ENCODE measurements around the gene TMEM156.
"Not testable (repeated sequence)": the region's sequence is repeated elsewhere in the genome, so short reads cannot be mapped to it uniquely, and the experiment has no call there.

Gene TMEM156

DNA sequence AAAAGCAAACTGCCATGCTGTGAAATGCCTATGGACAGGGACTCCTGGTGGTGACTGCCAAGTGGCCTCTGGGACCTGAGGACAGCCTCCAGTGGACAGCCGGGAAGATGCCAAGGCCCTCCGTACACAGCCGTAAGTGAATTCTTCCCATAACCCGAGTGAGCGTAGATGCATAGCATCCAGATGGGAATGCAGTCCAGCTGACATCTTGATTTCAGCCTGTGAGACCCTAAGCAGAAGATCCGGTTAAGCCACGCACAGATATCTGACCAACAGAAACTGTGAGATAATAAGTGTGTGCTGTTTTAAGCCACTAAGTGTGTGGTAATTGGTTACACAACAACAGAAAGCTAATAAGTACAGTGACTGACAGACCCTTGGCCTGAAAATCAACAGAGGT lies 55.9 kb downstream of the TMEM156 start:
- Mint-ChIP-seq H3K27me3 (no peaks in the 10 kb centered on the region), H3K36me3 (ENCODE audit: low read depth) (no peaks in the 10 kb centered on the region), H3K9me3 (no peaks in the 10 kb centered on the region), H3K4me1 (ENCODE audit: low read depth) (no peaks in the 10 kb centered on the region), H3K27ac (no peak overlapping the region), H3K4me3 (no peak overlapping the region)
- intact Hi-C loops (cut with micrococcal nuclease), result no loop called here

DNA sequence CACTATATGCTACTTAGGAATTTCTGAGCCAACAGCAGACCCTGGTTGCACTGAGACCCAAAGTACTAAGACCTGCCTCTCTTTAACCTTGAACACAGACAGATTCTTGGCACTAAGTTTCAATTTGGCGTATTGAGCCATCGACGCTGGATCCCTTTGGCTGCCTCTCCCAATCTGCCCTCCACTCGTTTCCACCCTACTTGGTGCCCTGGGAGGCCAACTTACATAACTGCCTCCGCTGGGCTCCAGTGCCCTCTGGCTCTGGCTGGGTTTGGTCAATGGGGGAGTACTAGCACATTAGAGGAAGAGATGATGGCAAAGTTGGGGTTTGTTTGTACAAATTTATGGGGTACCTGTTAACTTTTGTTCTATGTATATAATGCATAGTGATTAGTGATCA lies 63.5 kb downstream of the TMEM156 start:
- no peaks in the 10 kb centered on the region for H3K36me3 Mint-ChIP-seq (ENCODE audit: low read depth)
- H3K27me3 Mint-ChIP-seq, result no peaks in the 10 kb centered on the region
- no peak overlapping the region for H3K4me3 Mint-ChIP-seq
- no peaks in the 10 kb centered on the region for H3K9me3 Mint-ChIP-seq
- no peak overlapping the region for H3K27ac Mint-ChIP-seq
- intact Hi-C loops (cut with micrococcal nuclease), result no loop called here
- H3K4me1 Mint-ChIP-seq (ENCODE audit: low read depth), result no peaks in the 10 kb centered on the region

DNA sequence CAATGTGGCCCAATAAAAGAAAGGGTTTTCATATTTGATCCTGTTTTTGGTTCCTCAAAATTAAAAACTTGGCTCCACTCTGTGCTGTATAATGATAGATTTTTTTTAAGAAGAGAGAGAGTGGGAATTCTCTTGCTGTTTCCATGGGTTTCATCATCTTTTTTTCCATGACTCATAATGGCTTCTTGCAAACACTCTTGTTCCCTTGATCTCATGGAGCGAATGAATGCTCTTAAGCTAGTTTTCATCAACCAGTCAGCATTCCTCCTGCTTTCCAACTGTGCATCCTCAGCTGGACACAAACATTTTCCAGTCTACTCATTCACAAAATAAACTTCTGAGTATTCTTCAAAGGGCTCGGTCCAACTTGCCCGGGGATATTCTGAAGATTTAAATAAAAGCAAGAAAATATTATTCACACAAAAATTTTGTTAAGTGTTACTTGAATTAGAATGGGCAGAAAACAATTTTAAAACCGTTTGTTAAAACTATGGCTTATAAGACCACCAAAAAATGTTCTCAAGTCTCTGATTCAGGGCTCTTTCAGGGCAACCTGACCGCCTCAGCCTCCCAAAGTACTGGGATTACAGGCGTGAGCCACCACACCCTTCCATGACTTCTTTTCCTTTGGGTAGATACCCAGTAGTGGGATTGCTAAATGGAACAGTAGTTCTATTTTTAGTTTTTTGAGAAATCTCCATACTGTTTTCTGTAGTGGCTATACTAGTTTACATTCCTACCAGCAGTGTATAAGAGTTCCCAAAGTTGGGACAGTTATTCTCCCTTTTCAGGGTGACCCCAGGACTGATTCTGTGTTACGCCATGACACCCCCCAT lies 64.7 kb downstream of the TMEM156 start:
- Mint-ChIP-seq H3K27me3 (no peaks in the 10 kb centered on the region), H3K4me1 (ENCODE audit: low read depth) (no peaks in the 10 kb centered on the region), H3K36me3 (ENCODE audit: low read depth) (no peaks in the 10 kb centered on the region), H3K9me3 (no peaks in the 10 kb centered on the region), H3K27ac (no peak overlapping the region), H3K4me3 (no peak overlapping the region)
- intact Hi-C loops (cut with micrococcal nuclease), result no loop called here

DNA sequence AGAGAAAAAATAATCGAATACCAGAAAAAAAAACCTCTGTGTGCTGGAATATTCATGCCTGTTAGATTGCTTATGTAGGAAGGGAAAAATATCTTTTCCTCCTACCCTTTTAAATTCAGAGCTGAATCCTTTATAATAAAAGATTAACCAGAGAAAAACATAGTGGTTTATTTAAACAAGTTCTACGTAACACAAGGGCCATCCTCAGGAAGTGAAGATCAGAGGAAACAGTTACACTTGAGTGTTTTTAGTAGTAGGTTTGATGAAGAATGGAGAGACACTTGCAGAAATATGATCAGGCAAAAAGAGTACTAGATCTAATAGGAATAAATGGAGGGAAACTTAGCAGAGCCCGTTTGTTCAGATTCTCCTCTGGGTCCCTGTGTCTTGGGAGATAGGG lies 66.3 kb downstream of the TMEM156 start:
- H3K4me1 Mint-ChIP-seq (ENCODE audit: low read depth), result no peaks in the 10 kb centered on the region
- intact Hi-C loops (cut with micrococcal nuclease), result no loop called here
- no peaks in the 10 kb centered on the region for H3K9me3 Mint-ChIP-seq
- no peak overlapping the region for H3K4me3 Mint-ChIP-seq
- H3K36me3 Mint-ChIP-seq (ENCODE audit: low read depth), result no peaks in the 10 kb centered on the region
- no peaks in the 10 kb centered on the region for H3K27me3 Mint-ChIP-seq
- no peak overlapping the region for H3K27ac Mint-ChIP-seq

DNA sequence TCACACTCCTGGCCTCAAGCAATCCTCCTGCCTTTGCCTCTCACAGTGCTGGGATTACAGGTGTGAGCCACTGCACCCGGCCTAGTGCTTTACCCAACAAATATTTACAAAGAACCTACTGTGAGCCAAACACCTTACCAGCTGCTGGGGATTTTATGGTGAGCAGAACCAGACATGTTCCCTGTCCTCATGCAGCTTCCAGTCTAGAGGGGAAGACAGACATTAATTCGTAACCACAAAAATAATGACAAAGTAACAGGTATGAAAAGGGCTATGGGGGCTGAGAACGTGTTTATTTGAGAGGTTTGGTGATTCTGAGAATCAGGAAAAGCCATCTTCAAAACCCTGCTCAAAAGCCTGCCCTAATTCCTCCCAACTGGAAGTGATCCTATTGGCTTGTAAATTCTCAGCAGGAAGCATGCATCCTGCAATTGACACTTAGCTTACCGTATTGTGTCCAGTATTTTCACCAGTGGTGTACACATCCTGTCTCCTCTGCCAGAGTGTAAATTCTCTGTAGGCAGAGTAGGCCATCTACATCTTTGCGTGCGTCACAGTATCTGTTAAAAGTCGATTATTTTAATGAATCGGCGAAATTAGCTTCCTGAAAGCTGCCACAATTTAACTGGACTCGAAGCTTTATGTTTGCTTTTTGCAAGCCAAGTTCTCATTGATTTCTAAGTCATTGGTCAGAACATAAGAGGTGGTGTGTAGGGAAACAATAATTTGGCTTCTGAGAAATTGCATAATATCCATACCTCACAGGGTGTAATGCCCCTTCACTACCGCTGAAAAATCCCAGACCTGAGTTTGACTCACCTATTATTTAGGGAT lies 67.0 kb downstream of the TMEM156 start:
- H3K27me3 Mint-ChIP-seq, result no peaks in the 10 kb centered on the region
- H3K36me3 Mint-ChIP-seq (ENCODE audit: low read depth), result no peaks in the 10 kb centered on the region
- H3K9me3 Mint-ChIP-seq, result no peaks in the 10 kb centered on the region
- no peak overlapping the region for H3K27ac Mint-ChIP-seq
- H3K4me3 Mint-ChIP-seq, result no peak overlapping the region
- H3K4me1 Mint-ChIP-seq (ENCODE audit: low read depth), result no peaks in the 10 kb centered on the region
- intact Hi-C loops (cut with micrococcal nuclease), result no loop called here

DNA sequence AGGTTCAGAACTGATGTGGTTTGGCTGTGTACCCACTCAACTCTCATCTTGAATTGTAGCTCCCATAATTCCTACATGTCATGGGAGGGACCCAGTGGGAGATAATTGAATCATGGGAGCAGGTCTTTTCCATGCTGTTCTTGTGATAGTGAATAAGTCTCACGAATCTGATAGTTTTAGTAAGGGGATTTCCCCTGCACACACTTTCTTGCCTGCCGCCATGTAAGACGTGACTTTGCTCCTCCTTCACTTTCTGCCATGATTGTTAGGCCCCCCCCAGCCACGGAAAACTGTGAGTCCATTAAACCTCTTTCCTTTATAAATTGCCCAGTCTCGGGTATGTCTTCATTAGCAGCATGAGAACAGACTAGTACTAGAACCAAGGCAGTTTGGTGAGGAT lies 73.0 kb downstream of the TMEM156 start:
- intact Hi-C loops (cut with micrococcal nuclease); H3K4me3 Mint-ChIP-seq; H3K27me3 Mint-ChIP-seq; H3K36me3 Mint-ChIP-seq (ENCODE audit: low read depth); H3K4me1 Mint-ChIP-seq (ENCODE audit: low read depth); H3K27ac Mint-ChIP-seq: not testable (repeated sequence)
- peaks cover 12% of the 10 kb centered on the region for H3K9me3 Mint-ChIP-seq

DNA sequence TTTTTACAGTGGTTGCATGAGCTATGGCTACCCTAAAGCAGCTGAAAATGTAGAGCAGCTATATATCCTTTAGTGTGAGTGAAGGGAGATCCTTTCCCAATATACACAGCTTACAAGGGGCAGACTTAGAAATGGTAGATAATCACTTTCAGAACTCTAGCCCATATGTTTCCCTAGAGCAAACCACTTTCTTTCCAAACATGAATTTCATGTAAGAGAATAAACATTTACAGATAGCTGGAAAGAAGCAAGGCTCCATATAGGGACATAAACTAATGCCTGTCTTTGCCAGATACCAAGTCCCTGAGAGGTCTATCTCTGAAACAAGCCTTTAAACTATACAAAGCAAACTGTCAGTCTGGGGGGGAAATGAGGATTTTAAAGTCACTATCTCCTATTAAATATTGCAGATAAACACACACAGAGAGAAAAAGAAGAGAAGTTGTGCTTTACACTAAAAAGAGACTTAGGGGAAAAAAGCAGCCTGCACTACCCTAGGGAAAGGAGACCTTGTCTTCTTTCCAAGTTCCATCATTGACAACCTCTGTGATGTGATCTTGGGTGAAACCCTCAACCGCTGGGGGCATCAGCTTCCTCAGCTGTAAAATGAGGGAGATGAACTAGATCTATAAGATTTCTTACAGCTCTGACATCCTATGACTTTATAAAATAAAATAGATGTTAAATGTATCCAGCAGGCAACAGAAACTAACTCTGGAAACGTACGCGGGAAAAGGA lies 73.6 kb downstream of the TMEM156 start:
- Mint-ChIP-seq H3K27ac (no peak overlapping the region), H3K27me3 (peaks cover under 1% of the 10 kb centered on the region), H3K4me3 (no peak overlapping the region), H3K4me1 (ENCODE audit: low read depth) (no peaks in the 10 kb centered on the region), H3K9me3 (peaks cover 12% of the 10 kb centered on the region), H3K36me3 (ENCODE audit: low read depth) (no peaks in the 10 kb centered on the region)
- intact Hi-C loops (cut with micrococcal nuclease), result no loop called here

DNA sequence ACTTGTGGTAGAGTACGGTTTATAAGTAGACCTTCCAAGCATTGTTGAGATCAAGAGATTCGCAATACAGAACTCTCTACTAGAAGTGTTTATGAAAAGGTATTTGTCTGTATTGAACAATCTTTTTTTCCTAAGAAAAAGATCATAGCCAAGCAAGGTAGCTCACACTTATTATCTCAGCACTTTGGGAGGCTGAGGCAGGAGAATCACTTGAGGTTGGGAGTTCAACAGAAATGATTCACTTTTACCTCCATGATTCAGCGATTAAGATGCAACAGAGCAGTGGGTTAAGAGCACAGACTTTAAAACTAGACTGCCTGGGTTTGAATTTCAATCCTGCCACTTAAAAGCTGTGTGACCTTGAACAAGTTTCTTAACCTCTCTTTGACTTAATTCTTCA lies 74.3 kb downstream of the TMEM156 start:
- H3K27me3 Mint-ChIP-seq, result peaks cover 3% of the 10 kb centered on the region
- intact Hi-C loops (cut with micrococcal nuclease), result no loop called here
- H3K4me3 Mint-ChIP-seq, result no peak overlapping the region
- H3K4me1 Mint-ChIP-seq (ENCODE audit: low read depth), result no peaks in the 10 kb centered on the region
- H3K9me3 Mint-ChIP-seq, result peaks cover 12% of the 10 kb centered on the region
- H3K27ac Mint-ChIP-seq, result no peak overlapping the region
- no peaks in the 10 kb centered on the region for H3K36me3 Mint-ChIP-seq (ENCODE audit: low read depth)

DNA sequence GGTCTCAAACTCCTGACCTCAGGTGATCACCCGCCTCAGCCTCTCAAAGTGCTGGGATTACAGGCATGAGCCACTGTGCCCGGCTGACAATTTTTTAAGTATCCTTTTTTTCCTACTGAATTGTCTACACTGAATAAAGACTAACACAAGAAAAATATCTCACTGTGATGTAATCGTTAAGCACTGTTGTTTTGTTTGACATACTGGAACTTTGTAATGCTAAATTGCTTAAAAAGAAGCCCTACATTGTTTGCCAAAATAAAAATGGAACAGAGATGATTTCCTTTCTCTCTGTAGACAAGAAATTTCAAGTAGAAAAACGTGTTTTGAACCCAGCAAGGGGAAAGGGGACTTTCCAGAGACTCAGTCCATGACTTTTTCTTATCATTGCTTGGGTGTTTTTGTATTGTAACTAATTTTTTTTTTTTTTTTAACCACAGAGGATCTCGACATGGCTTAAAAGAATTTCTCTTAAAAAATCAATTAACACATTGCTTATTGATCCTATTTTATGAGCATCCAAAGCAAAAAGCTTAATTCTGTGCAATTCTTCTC lies 74.9 kb downstream of the TMEM156 start:
- H3K4me3 Mint-ChIP-seq, result no peak overlapping the region
- no peaks in the 10 kb centered on the region for H3K36me3 Mint-ChIP-seq (ENCODE audit: low read depth)
- no peak overlapping the region for H3K27ac Mint-ChIP-seq
- peaks cover 12% of the 10 kb centered on the region for H3K9me3 Mint-ChIP-seq
- H3K4me1 Mint-ChIP-seq (ENCODE audit: low read depth), result no peaks in the 10 kb centered on the region
- H3K27me3 Mint-ChIP-seq, result peaks cover 3% of the 10 kb centered on the region
- intact Hi-C loops (cut with micrococcal nuclease), result no loop called here

DNA sequence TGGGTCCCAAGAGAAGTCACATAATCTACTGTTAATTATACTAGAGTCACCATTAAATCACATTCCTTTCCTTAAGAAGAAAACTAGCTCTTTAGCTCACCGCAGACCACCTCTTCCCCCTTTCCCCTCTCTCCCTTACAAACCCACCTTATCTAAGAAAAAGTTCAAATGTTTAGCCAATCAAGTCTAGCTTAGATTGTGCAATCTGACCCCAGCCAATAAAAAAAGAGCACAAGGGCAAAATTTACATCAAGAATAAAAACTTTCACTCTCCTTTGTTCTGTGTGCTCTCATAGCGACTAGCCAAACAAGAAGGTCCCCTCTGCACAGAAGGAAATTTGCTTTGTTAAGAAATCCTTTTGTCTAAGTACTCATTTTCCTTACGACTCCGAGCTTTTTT lies 76.3 kb downstream of the TMEM156 start:
- intact Hi-C loops (cut with micrococcal nuclease), result no loop called here
- Mint-ChIP-seq H3K36me3 (ENCODE audit: low read depth) (no peaks in the 10 kb centered on the region), H3K27ac (no peak overlapping the region)

DNA sequence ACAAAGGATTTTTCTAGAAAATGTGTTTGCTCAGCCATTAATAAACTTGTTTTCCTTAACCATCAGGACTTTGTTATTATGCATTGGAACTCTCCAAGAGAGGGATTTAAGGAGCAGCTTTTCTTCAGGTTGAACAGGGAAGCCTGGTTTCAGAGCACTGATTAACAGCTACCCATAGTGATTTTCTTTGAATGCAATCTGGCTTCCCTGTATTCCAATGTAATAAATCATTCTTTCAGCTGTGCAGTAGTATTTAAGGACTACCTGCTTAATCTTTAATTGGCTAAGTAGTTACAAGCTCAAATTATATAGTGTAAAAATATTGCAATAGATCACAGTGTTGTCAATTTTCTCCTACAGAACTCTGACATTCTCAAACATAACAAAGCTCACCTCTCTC lies 77.5 kb downstream of the TMEM156 start:
- intact Hi-C loops (cut with micrococcal nuclease), result no loop called here
- Mint-ChIP-seq H3K27ac (no peak overlapping the region), H3K4me3 (no peak overlapping the region), H3K36me3 (ENCODE audit: low read depth) (no peaks in the 10 kb centered on the region), H3K27me3 (peaks cover 3% of the 10 kb centered on the region), H3K9me3 (peaks cover 12% of the 10 kb centered on the region), H3K4me1 (ENCODE audit: low read depth) (no peaks in the 10 kb centered on the region)

More for the DNA sequence above, 76.3 kb downstream of the TMEM156 start:
- Mint-ChIP-seq H3K9me3 (peaks cover 12% of the 10 kb centered on the region), H3K27me3 (peaks cover 3% of the 10 kb centered on the region), H3K4me1 (ENCODE audit: low read depth) (no peaks in the 10 kb centered on the region), H3K4me3 (no peak overlapping the region)

DNA sequence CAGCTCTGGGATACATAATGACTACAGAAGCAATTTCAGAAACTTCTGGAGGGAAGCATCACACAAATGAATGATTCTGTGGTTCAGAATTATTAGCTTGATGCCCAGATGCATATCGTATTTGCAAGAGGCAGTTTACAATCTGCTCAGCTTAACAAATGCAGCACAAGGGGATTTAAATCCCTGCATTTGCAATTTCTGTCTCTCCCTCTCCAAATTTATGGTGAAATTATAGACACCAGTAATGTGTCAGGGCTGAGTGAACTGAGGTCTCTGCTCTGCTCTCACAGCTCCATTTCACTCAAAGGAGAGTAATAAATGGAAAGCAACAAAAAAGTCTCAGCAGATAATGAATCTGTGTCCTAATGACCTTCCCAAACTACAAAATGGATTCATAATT lies 80.2 kb downstream of the TMEM156 start:
- Mint-ChIP-seq H3K4me1 (ENCODE audit: low read depth) (no peaks in the 10 kb centered on the region), H3K36me3 (ENCODE audit: low read depth) (no peaks in the 10 kb centered on the region), H3K4me3 (no peak overlapping the region), H3K27ac (no peak overlapping the region), H3K27me3 (peaks cover 3% of the 10 kb centered on the region), H3K9me3 (peaks cover 12% of the 10 kb centered on the region)
- intact Hi-C loops (cut with micrococcal nuclease), result no loop called here

DNA sequence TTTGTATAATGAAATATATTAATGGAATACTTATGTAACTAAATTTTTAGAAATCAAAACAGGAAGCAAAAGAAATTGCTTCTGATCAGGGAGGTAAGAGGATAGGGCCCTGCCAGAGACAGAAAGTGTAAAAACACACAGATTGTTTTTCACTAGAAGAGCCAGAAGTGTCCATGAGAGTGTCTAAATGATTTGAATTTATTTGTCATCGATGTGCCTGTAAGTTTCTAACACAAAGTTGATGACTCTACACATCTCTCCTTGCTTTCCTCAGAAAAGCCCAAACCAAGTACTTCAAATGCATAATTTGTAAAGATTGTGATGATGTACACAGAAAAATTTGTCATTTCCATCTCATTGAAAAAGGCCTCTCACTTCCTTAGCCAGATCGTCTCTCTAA lies 80.6 kb downstream of the TMEM156 start:
- intact Hi-C loops (cut with micrococcal nuclease), result no loop called here
- peaks cover 8% of the 10 kb centered on the region for H3K9me3 Mint-ChIP-seq
- no peaks in the 10 kb centered on the region for H3K4me1 Mint-ChIP-seq (ENCODE audit: low read depth)
- H3K27ac Mint-ChIP-seq, result no peak overlapping the region
- H3K27me3 Mint-ChIP-seq, result peaks cover 3% of the 10 kb centered on the region
- no peak overlapping the region for H3K4me3 Mint-ChIP-seq
- H3K36me3 Mint-ChIP-seq (ENCODE audit: low read depth), result no peaks in the 10 kb centered on the region

DNA sequence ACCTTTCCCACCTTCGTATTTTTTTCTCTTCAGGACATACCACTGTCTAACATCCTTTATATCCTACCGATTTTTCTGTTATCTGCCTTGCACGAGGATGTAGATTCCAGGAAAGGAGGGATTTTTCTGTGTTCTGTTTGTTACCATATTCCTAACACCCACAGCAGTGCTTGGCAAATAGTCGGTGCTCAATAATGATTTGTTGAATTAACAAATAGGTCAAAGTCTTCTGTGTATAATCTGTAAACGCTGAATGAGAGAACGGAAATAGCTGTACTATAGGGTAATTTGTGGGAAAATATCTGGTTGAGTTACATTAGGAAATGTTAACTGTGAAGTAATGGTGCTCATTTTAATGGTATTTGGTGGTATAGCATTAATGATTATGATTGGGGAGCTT lies 81.5 kb downstream of the TMEM156 start:
- Mint-ChIP-seq H3K4me3 (no peak overlapping the region), H3K36me3 (ENCODE audit: low read depth) (no peaks in the 10 kb centered on the region), H3K9me3 (no peaks in the 10 kb centered on the region), H3K4me1 (ENCODE audit: low read depth) (no peaks in the 10 kb centered on the region), H3K27me3 (peaks cover 3% of the 10 kb centered on the region), H3K27ac (no peak overlapping the region)
- intact Hi-C loops (cut with micrococcal nuclease), result no loop called here
